Mesodermal cell (in vitro differentiated cells): ENCODE data around the gene COQ10A.
"Not testable (repeated sequence)": the region's sequence is repeated elsewhere in the genome, so short reads cannot be mapped to it uniquely, and the experiment has no call there.

Experiments used
- H3K27ac ChIP-seq: 2 replicates; pipeline ENCODE4 v1.7.0; 2013; ENCODE audit warnings: mild to moderate bottlenecking, low read depth, low read length, moderate library complexity; ENCODE audit not compliant: severe bottlenecking
- H3K36me3 ChIP-seq: 2 replicates; pipeline ENCODE4 v1.7.1; 2013; ENCODE audit warnings: mild to moderate bottlenecking, low read length, moderate library complexity; ENCODE audit not compliant: control insufficient read depth, insufficient read depth
- H3K4me1 ChIP-seq: one replicate; pipeline ENCODE4 v1.7.1; 2013; ENCODE audit warnings: mild to moderate bottlenecking, low read length; ENCODE audit not compliant: insufficient read depth, control insufficient read depth, poor library complexity, severe bottlenecking
- H3K4me3 ChIP-seq: 2 replicates; pipeline ENCODE4 v1.7.0; 2013; ENCODE audit warnings: low read length, control low read depth, mild to moderate bottlenecking; ENCODE audit not compliant: insufficient read depth, poor library complexity, severe bottlenecking; ENCODE audit errors: extremely low read depth
- H3K9me3 ChIP-seq: 2 replicates; pipeline ENCODE4 v1.7.1; 2013; ENCODE audit warnings: mild to moderate bottlenecking, low read length, moderate library complexity; ENCODE audit not compliant: control insufficient read depth
- WGBS, 2 experiments: methylation state at CpG; one replicate each; pipeline ENCODE4 v1.1.5; 2013; ENCODE audit warnings: missing lambda C conversion rate in 2 of 2; ENCODE audit not compliant: insufficient coverage in 2 of 2; 5-methylcytosine and 5-hydroxymethylcytosine counted together

COQ10A gene

GRCh38 chr12:56274299-56274698, 7.6 kb downstream of the COQ10A start:
- Histone ChIP-seq H3K4me3 (no peak overlapping the region), H3K4me1 (no peaks in the 10 kb centered on the region), H3K36me3 (peaks cover 84% of the 10 kb centered on the region), H3K9me3 (no peaks in the 10 kb centered on the region), H3K27ac (no peak overlapping the region)
- WGBS, 2 experiments, result no CpG with 5 or more reads among the region's 2 CpGs

GRCh38 chr12:56278905-56279304, 12.2 kb downstream of the COQ10A start:
- no peak overlapping the region for H3K4me3 ChIP-seq
- H3K36me3 ChIP-seq, result peaks cover 91% of the 10 kb centered on the region
- WGBS, 2 experiments, result 100% methylated on average over 1 to 2 of the region's 3 CpGs
- H3K4me1 ChIP-seq, result no peaks in the 10 kb centered on the region
- no peaks in the 10 kb centered on the region for H3K9me3 ChIP-seq
- no peak overlapping the region for H3K27ac ChIP-seq

GRCh38 chr12:56280849-56281248, 14.1 kb downstream of the COQ10A start:
- Histone ChIP-seq H3K4me1 (no peaks in the 10 kb centered on the region), H3K4me3 (no peak overlapping the region), H3K9me3 (no peaks in the 10 kb centered on the region), H3K27ac (no peak overlapping the region), H3K36me3 (peaks cover 87% of the 10 kb centered on the region)

GRCh38 chr12:56282030-56282429, 15.3 kb downstream of the COQ10A start:
- Histone ChIP-seq H3K36me3 (peaks cover 94% of the 10 kb centered on the region), H3K27ac (no peak overlapping the region), H3K4me1 (no peaks in the 10 kb centered on the region), H3K9me3 (no peaks in the 10 kb centered on the region), H3K4me3 (no peak overlapping the region)
- WGBS, 2 experiments, result 94 to 100% methylated on average over 2 to 5 of the region's 6 CpGs

GRCh38 chr12:56282579-56282978, 15.8 kb downstream of the COQ10A start:
- peaks cover 91% of the 10 kb centered on the region for H3K36me3 ChIP-seq
- no CpG with 5 or more reads among the region's 2 CpGs for WGBS, 2 experiments
- no peak overlapping the region for H3K4me3 ChIP-seq
- H3K4me1 ChIP-seq, result no peaks in the 10 kb centered on the region
- H3K9me3 ChIP-seq, result no peaks in the 10 kb centered on the region
- H3K27ac ChIP-seq, result no peak overlapping the region

GRCh38 chr12:56284263-56284662, 17.5 kb downstream of the COQ10A start:
- H3K4me1 ChIP-seq, result not testable (repeated sequence)
- H3K36me3 ChIP-seq, result peaks cover 85% of the 10 kb centered on the region
- WGBS, 2 experiments, result 88 to 92% methylated on average over 4 of the region's 5 CpGs

GRCh38 chr12:56286044-56286830, 19.5 kb downstream of the COQ10A start:
- no peaks in the 10 kb centered on the region for H3K4me1 ChIP-seq
- no peaks in the 10 kb centered on the region for H3K9me3 ChIP-seq
- no peak overlapping the region for H3K4me3 ChIP-seq
- WGBS, 2 experiments, result 90 to 93% methylated on average over 2 to 3 of the region's 4 CpGs
- H3K27ac ChIP-seq, result no peak overlapping the region
- H3K36me3 ChIP-seq, result peaks cover 84% of the 10 kb centered on the region

More at GRCh38 chr12:56284263-56284662, 17.5 kb downstream of the COQ10A start:
- H3K27ac ChIP-seq, H3K9me3 ChIP-seq, H3K4me3 ChIP-seq: not testable (repeated sequence)

GRCh38 chr12:56288705-56289387, 22.1 kb downstream of the COQ10A start:
- H3K9me3 ChIP-seq, result no peaks in the 10 kb centered on the region
- WGBS, 2 experiments, result 89 to 100% methylated on average over 1 to 2 of the region's 3 CpGs

GRCh38 chr12:56293795-56294194, 27.1 kb downstream of the COQ10A start:
- no peak overlapping the region for H3K4me3 ChIP-seq
- WGBS, 2 experiments, result 94% methylated on average over 5 of the region's 5 CpGs
- peaks cover 5% of the 10 kb centered on the region for H3K4me1 ChIP-seq
- H3K36me3 ChIP-seq, result peaks cover 74% of the 10 kb centered on the region
- H3K27ac ChIP-seq, result no peak overlapping the region
- no peaks in the 10 kb centered on the region for H3K9me3 ChIP-seq

More at GRCh38 chr12:56288705-56289387, 22.1 kb downstream of the COQ10A start:
- Histone ChIP-seq H3K4me1 (no peaks in the 10 kb centered on the region), H3K27ac (no peak overlapping the region), H3K4me3 (no peak overlapping the region), H3K36me3 (peaks cover 71% of the 10 kb centered on the region)

GRCh38 chr12:56296295-56296694, 29.6 kb downstream of the COQ10A start:
- 80 to 100% methylated on average over 1 to 3 of the region's 5 CpGs for WGBS, 2 experiments
- Histone ChIP-seq H3K4me1 (peaks cover 6% of the 10 kb centered on the region), H3K27ac (no peak overlapping the region), H3K4me3 (no peak overlapping the region), H3K36me3 (peaks cover 51% of the 10 kb centered on the region), H3K9me3 (no peaks in the 10 kb centered on the region)

- Histone ChIP-seq H3K36me3 (peaks cover 52% of the 10 kb centered on the region), H3K4me1 (peaks cover 6% of the 10 kb centered on the region), H3K4me3 (no peak overlapping the region), H3K27ac (no peak overlapping the region), H3K9me3 (no peaks in the 10 kb centered on the region)
- WGBS, 2 experiments, result 100% methylated on average over 4 to 7 of the region's 8 CpGs
These were observed 30.7 kb downstream of the COQ10A start for GRCh38 chr12:56297400-56297799.
